H1 (cell line): ENCODE measurements around the gene PTPN3. TPM values are rescaled to one million over a fixed set of nuclear protein-coding genes. Genes with fewer than 3 reads are reported as not detected.

ENCODE experiments used
- ATF2 ChIP-seq: IDR thresholded peaks from 2 replicates; pipeline ENCODE4 v1.6.1; 2012; ENCODE audit warnings: low read length, inconsistent platforms
- POU5F1 ChIP-seq: IDR thresholded peaks from 2 replicates; pipeline ENCODE4 v1.6.1; 2011; ENCODE audit warnings: low read depth, mild to moderate bottlenecking, low read length, moderate library complexity
- TBP ChIP-seq: IDR thresholded peaks from 2 replicates; pipeline ENCODE4 v1.6.1; 2011; ENCODE audit warnings: low read depth, low read length, improper control_type of control experiment
- polyA plus RNA-seq, 7 experiments: library from polyadenylated mRNA; depleted of rRNA in 3 of 7; stranded (reverse) in 5 of 7; unstranded in 2 of 7; fragments of >200 nt in 5 of 7; fragments of 200-250 nt in 2 of 7; gene quantifications; 1 replicate in 5 of 7; 2 replicates in 1 of 7; 4 replicates in 1 of 7; pipeline versions ENCODE4 v1.2.1 to v1.2.3, GENCODE V29; 2011 to 2013; ENCODE audit warnings: missing spikeins in 2 of 7, mixed read lengths in 2 of 7
- total RNA-seq: library from RNA; stranded (reverse); fragmentation: NEBNext Ultra II Directional; extraction: Animal tissue kit (Norgen Biotek cat#: 25700); gene quantifications from 2 replicates; pipeline ENCODE4 v1.2.1, GENCODE V29; 2021

The PTPN3 gene
- total and polyA plus RNA-seq, 2 of the 8 experiments (the other 6 are each of a cell fraction or from before 2014, with no cell fraction given) = 2.9 to 3.7 TPM

GRCh38 chr9:109466623-109467590 is 31.2 kb downstream of the PTPN3 start (continued):
- TF ChIP-seq ATF2 (no peak), TBP (no peak), POU5F1 (no peak)
